Bronchial epithelial cell (primary cell): ENCODE data around the gene GUCY2F. TPM values are rescaled to one million over a fixed set of nuclear protein-coding genes. Genes with fewer than 3 reads are reported as not detected.

ENCODE experiments used
- DNase-seq: peaks from one replicate; pipeline ENCODE4 v3.0.0-alpha.2; 2010; ENCODE audit warnings: low read depth
- FAIRE-seq: peaks from 2 replicates; lab custom pipeline; 2011; peaks lifted over from hg19 to GRCh38; lab: Jason Lieb, UNC
- H3K27me3 ChIP-seq: 2 replicates; pipeline ENCODE4 v1.5.1; 2011; ENCODE audit warnings: low read length; ENCODE audit not compliant: control insufficient read depth, insufficient read depth
- H3K36me3 ChIP-seq: 2 replicates; pipeline ENCODE4 v1.5.1; 2011; ENCODE audit warnings: low read length; ENCODE audit not compliant: control insufficient read depth, insufficient read depth
- H3K4me3 ChIP-seq: 2 replicates; pipeline ENCODE4 v1.5.1; 2011; ENCODE audit warnings: mild to moderate bottlenecking, low read depth, low read length, control low read depth
- total RNA-seq: library from RNA; depleted of rRNA; stranded (reverse); fragments of >200 nt; gene quantifications from 2 replicates; pipeline ENCODE4 v1.2.1, GENCODE V29; 2014
- TF ChIP-seq, protein P1 (sequence below): IDR thresholded peaks from 2 replicates; pipeline ENCODE4 v1.5.1; 2011; ENCODE audit warnings: mild to moderate bottlenecking, moderate library complexity, low read length, control low read depth, inconsistent platforms; ENCODE audit not compliant: insufficient read depth, severe bottlenecking

GUCY2F gene
- total RNA-seq, 1 donor from 2014 or later, result under 0.01 TPM

GRCh38 chrX:109350551-109350950, 131.3 kb downstream of the GUCY2F start:
- Histone ChIP-seq H3K4me3 (no peak overlapping the region), H3K27me3 (no peaks in the 10 kb centered on the region), H3K36me3 (no peaks in the 10 kb centered on the region)
- FAIRE-seq, result no peak
- DNase-seq, result no peak
- TF ChIP-seq, protein P1, sequence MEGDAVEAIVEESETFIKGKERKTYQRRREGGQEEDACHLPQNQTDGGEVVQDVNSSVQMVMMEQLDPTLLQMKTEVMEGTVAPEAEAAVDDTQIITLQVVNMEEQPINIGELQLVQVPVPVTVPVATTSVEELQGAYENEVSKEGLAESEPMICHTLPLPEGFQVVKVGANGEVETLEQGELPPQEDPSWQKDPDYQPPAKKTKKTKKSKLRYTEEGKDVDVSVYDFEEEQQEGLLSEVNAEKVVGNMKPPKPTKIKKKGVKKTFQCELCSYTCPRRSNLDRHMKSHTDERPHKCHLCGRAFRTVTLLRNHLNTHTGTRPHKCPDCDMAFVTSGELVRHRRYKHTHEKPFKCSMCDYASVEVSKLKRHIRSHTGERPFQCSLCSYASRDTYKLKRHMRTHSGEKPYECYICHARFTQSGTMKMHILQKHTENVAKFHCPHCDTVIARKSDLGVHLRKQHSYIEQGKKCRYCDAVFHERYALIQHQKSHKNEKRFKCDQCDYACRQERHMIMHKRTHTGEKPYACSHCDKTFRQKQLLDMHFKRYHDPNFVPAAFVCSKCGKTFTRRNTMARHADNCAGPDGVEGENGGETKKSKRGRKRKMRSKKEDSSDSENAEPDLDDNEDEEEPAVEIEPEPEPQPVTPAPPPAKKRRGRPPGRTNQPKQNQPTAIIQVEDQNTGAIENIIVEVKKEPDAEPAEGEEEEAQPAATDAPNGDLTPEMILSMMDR, result no peak

- no peaks in the 10 kb centered on the region for H3K36me3 ChIP-seq
- no peak for DNase-seq
- FAIRE-seq, result no peak
- no peak overlapping the region for H3K4me3 ChIP-seq
- no peaks in the 10 kb centered on the region for H3K27me3 ChIP-seq
- TF ChIP-seq, protein P1, result no peak
Observed at GRCh38 chrX:109350051-109350450, 131.8 kb downstream of the GUCY2F start.

DNA sequence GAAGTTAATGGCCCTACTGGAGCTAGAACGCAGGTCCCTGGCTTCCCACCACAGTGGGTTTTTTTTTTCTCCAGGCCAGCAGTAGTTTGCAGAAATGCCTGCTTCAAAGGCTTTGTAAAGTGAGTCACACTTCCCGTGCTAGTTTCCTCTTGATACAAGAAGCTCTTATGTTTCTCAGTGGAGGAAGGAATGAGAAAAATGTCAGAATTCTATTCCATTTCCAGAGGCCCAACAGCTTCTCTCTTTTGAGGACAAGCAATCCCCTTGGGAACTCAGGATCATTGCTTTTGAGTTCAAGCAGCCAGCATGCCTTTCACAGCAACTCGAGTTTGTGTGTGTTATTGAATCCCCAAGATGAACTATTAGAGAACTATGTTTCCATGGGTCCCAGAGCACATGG, 134.3 kb downstream of the GUCY2F start:
- H3K36me3 ChIP-seq, result no peaks in the 10 kb centered on the region
- H3K4me3 ChIP-seq, result no peak overlapping the region
- DNase-seq (peak; percentile 62), FAIRE-seq (no peak)
- TF ChIP-seq, protein P1, result no peak
- H3K27me3 ChIP-seq, result no peaks in the 10 kb centered on the region

DNA sequence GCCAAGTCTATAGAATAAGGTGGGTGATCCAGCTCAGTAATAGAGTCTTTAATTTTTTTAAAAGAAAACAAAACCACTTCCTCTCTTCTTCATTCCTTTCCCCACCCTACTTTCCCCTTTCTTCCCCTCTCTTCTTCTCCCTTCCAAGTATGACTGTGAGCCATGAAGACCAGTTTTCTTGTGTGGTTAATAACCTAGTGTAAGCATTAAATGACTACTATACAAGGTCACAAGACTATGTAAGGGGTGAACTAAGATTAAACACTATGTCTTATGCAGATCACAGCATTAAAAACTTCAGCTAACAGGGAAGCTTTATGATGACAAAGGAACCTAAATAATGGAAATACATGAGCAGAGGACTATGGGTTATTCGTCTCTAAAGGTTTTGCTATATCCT, 135.4 kb downstream of the GUCY2F start:
- H3K27me3 ChIP-seq, result no peaks in the 10 kb centered on the region
- no peaks in the 10 kb centered on the region for H3K36me3 ChIP-seq
- no peak for DNase-seq
- FAIRE-seq, result no peak
- no peak overlapping the region for H3K4me3 ChIP-seq
- TF ChIP-seq, protein P1, result no peak

DNA sequence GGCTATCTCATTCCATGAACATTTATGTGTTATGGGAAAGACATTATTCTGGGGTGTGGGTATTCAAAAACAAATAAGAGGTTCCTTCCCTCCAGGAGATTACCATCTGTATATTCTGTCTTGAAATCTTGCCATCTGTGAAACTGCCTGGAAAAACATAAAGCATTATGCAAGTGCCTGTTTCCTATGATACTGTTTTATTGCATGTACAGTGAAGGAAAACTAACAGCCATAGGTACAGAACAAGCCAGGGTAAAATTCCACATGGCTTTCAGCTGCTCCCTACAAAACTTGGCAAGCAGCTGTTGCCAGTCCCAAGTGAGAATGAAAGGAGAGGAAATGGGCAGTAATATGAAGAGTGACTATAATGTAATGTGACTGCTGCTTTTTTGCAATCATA, 136.0 kb downstream of the GUCY2F start:
- H3K27me3 ChIP-seq, result no peaks in the 10 kb centered on the region
- no peak overlapping the region for H3K4me3 ChIP-seq
- no peak for DNase-seq
- no peak for FAIRE-seq
- no peaks in the 10 kb centered on the region for H3K36me3 ChIP-seq
- TF ChIP-seq, protein P1, result no peak

DNA sequence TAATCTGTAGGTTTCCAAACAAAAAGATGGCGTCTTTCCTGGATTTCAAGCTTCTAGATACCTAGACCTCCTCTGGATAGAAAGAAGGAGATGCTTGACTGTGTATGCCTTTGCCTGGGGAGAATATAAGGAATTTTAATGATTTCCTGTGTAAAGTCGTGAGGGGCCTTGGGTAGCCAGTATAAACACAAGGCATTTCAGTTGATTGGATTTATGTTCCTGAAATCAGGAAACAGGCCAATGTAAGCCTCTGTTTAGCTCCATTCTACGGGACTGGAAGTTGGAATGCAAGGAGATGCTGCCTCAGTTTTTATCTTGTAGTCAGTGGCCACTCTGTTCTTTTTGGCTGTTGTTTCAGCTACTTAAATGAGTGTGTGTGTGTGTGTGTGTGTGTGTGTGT, 137.2 kb downstream of the GUCY2F start:
- DNase-seq (no peak), FAIRE-seq (no peak)
- no peaks in the 10 kb centered on the region for H3K36me3 ChIP-seq
- H3K4me3 ChIP-seq, result no peak overlapping the region
- TF ChIP-seq, protein P1, result no peak
- no peaks in the 10 kb centered on the region for H3K27me3 ChIP-seq
